DLD1 (cell line): ENCODE results near the gene NAALADL2.
"Not testable (repeated sequence)": the region's sequence is repeated elsewhere in the genome, so short reads cannot be mapped to it uniquely, and the experiment has no call there.

Experiments used
- in situ Hi-C: cut with HindIII; loops from 2 replicates; pipeline ENCODE4 v1.10.0; 2017; ENCODE audit warnings: low sequenced_read_pairs

The NAALADL2 gene

GRCh38 chr3:175460849-175461399 is 601.8 kb downstream of the NAALADL2 start:
- in situ Hi-C loops = not testable (repeated sequence)

DNA sequence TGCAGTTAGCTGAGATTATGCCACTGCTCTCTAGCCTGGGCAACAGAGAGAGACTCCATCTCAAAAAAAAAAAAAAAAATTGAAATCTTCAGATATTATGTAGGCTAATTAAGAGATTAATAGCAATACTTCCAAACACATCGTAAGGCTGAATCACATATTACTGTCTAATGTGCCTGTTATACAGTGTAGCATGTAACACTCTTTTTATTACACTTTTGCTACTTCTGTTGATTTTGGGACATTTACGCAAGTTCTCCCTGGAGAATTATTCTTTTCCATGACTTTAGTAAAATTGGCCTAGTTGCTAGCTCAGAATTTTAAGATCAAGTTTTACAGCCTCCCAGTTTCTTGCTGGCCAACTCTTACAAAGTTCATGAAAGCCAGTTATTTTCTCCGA is 605.2 kb downstream of the NAALADL2 start:
- in situ Hi-C loops = no loop called here

GRCh38 chr3:175469124-175469523 is 610.0 kb downstream of the NAALADL2 start:
- in situ Hi-C loops = no loop called here

- in situ Hi-C loops = no loop called here
These were observed 616.6 kb downstream of the NAALADL2 start for GRCh38 chr3:175475765-175476164.

DNA sequence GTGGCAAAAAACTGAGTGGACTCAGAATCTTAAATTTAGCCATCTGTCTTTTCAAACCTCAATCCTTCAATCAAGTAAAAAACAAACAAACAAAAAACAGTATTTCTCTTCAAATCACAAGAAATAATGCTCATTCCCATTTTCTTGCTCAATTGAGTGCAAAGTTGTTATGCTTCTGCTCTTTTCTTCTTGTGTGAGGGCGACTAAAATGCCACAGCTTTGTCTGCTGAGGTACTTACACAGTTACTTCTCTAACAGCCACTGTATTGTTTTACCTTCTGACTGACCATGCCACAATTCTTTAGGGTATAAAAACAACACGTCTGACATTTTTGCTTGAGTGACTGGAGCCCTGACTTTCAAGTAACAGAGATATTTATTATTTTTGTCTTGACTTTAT is 617.4 kb downstream of the NAALADL2 start:
- in situ Hi-C loops = no loop called here

DNA sequence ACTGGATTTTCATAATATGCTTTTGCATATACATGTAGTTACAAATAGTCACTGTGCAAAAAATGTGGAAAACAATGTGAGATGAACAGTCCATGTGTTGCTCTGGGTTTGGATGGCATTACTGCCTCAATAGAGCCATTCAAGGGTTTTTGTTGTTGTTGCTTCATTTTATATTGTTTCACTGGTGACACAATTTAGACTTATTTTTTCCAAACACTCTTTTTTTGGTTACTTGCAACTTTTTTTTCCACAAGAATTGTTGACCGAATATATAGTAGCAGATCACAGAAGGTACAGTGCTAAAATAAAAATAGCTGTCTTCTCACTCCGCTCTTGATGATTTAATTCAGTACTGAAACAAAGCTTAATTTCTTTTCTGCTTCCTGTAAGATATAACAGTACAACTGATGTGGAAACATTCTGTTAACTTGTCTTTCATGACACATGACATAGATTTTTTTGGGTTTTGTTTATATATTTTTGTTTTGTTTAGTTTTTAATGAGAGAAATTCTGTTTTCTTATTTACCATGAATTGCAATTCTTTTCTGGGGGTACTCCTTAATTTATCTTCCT is 618.6 kb downstream of the NAALADL2 start:
- in situ Hi-C loops = no loop called here

GRCh38 chr3:175478301-175478700 is 619.2 kb downstream of the NAALADL2 start:
- in situ Hi-C loops = no loop called here

DNA sequence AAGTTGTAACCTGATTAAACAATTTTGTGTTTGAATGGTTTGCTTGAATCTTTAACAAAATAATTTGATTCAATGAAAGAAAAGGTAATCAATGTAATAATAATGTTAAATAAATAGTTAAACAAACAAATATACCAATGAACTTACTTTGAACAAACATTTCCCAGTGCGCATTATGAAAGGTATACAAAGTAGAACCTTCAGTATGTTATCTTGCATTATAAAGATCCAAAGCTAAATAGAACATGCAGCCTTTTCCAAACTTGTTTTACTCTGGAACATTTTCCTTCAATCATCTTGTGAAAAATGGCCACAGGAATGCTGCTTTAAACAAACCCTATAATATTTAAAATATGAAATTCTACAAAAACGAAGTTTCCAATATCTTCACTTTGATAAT is 620.0 kb downstream of the NAALADL2 start:
- in situ Hi-C loops = no loop called here

- in situ Hi-C loops = no loop called here
These were observed 620.7 kb downstream of the NAALADL2 start for GRCh38 chr3:175479800-175480199.

DNA sequence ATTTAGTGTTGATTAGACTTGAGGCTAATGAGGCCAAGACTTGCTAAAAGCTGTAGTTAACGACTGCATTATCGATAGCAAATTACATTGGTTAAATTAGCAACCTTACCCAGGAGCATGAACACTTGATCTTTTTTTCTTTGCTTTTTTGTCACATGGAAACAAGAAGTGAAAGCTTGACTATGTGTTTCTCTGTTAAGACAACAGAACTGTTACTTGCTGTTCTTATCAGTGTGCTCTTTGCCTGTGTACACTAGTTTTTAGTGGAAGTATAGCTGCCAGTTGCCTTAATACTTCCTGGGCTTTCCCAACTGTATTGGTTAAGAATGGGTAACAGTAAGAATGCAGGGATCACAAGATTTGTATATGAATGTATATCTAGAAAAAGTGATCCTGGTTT is 625.5 kb downstream of the NAALADL2 start:
- in situ Hi-C loops = no loop called here

GRCh38 chr3:175485436-175485835 is 626.3 kb downstream of the NAALADL2 start:
- in situ Hi-C loops = no loop called here

GRCh38 chr3:175486255-175486654 is 627.1 kb downstream of the NAALADL2 start:
- in situ Hi-C loops = no loop called here

DNA sequence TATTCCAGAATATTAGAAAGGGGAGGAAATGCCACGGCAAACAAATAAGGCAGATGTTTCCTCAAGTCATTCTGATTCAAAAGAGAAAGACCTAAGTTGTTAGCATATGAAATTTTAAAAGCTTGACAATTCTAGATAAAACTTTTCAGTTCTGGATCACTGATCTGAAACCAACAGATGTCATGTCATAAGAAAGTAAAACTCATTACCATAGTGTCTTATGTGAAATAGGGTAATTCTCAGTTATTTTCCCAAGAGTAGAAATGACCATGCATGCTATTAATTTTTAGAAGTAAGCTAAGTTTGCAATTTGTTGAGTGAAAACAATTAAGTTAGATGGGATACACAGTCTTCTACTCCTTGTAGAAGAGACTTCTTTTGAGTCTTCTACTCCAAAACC is 630.3 kb downstream of the NAALADL2 start:
- in situ Hi-C loops = no loop called here

DNA sequence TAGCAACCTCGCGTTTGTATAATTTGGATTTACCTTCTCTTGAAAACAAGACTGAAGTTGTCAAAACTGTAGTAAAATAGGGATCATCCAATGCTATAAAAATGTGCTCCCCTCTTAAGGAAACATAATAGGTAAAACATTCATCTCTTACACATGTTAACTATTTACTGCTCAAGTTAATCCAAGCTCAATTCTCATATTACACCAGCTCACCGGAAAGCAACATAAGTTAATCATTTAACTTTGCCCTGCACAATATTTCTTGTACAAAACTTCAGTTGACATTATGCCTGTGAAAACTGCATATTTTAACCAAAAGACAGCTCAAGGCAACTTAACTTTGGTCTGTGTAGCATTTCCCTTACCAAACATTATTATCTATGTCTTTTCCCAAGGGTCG is 634.2 kb downstream of the NAALADL2 start:
- in situ Hi-C loops = no loop called here

DNA sequence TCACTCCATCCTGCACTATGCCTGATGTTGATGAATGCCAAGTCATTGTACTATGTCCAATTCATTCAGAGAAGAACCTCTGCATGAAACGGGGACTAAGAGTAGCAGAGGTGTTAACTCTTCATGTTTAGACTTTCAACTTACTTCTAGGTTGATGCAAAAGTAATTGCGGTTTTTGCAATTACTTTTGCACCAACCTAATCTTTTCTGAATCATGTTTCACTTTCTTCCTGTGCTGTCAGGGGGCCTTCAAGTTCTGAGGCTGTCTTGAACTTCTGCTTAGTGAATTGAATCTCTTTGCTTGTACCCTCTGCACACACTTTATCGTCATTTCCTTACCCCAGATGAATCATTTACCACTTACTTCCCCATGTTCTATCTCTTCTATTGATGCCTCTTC is 636.2 kb downstream of the NAALADL2 start:
- in situ Hi-C loops = no loop called here

DNA sequence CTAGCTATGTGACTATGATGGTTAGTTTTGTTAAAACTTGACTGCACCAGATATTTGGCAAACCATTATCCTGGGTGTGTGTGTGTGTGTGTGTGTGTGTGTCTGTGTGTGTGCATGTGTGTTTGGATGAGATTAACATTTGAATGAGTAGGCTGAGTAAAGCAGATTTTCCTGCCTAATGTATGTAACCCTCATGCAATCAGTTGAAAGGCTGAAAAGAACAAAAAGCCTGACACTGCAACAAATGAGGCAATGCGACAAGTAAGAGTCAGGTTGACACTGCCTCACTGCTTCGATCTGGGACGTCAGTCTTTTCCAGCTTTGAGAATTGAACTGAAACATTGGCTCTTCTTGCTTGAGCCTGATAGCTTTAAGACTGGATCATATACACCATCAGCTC is 643.0 kb downstream of the NAALADL2 start:
- in situ Hi-C loops = no loop called here

DNA sequence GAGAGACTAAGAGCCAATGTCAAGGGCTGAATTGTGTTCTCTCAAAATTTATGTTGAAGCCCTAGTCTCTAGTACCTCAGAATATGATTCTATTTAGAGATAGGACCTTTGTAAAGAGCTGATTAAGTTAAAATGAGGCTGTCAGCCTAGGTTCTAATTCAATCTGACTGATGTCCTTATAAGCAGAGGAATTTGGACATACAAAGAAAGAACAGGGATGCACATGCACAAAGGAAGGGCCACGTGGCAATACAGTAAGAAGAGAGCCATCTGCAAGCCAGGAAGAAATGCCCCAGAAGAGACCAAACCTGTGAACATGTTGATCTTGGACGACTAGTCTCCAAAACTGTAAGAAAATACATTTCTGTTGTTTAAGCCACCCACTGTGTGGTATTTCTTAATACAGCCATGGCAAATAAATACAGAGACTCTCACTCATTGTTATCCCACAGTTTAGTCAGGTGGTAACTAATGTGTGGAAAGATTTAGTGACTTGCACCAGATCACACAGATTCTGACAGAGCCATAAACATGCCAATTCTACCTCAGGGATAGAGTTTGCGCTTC is 652.2 kb downstream of the NAALADL2 start:
- in situ Hi-C loops = no loop called here

DNA sequence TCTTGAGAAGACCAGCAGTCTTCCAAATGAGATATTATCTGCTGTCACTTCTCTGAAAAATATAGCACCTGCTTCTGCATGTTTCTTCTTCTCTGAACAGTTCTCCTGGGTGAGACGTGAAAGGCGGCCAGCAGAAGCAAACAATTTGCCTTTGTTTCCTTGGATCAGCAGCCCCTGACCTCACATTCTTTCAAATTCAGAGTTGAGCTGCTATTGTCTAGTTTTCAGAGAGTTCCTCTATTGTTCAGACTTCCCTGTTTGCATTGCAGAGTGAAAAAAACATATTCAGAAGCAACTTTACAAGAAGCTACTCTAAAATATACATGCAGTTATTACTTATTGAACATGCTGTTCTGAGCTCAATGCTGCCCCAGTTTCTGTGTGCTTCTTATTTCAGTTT is 653.6 kb downstream of the NAALADL2 start:
- in situ Hi-C loops = no loop called here

DNA sequence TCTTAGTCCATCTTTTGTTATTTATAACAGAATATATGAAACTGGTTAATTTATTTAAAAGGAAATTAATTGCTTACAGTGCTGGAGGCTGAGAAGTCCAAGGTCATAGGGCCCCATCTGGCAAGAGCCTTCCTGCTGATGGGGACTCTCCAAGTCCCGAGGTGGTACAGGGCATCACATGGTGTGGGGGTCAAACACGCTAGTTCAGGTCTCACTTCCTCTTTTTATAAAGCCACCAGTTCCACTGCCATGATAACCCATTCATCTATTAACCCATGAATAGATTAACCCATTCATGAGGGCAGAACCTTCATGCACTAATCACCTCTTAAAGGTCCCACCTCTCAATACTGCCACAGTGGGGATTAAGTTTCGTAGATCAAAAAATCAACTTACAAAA is 659.3 kb downstream of the NAALADL2 start:
- in situ Hi-C loops = no loop called here

- in situ Hi-C loops = no loop called here
These were observed 662.3 kb downstream of the NAALADL2 start for GRCh38 chr3:175521406-175521805.

GRCh38 chr3:175526191-175526590 is 667.1 kb downstream of the NAALADL2 start:
- in situ Hi-C loops = no loop called here

DNA sequence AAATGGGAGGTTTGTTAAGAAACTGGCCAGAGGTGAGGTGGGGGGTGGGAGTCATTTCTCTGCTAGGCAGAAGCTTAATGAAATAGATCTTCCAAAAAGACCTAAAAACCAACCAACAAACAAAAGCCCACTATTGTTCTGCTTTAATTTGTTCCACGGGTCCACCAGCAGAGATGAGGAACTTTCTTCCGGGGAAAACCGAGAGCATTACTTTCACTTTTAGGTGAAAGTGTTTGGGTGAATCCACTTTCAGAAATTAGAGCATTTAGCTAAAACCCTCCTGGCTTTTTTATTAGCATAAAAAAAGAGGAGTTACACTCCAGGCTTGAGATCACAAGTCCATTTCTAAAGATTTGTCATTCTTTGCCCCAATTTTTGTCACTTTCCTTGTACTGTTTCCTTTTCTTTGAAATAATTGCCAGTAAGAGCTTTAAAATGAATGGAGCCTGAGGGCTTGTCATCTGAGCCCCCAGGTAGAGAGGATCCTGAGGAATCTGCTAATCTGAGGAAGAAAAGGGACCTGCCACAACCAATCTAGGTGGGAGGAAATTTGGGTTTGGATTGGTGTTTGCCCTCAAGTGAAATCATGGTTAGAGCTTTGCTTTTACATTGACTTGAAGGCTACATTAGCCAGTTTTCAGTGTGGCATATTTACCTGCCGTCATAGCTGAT is 667.6 kb downstream of the NAALADL2 start:
- in situ Hi-C loops = no loop called here
